GM21360 (cell line): Measurements from ENCODE around the gene DNAAF6.
"Not testable (repeated sequence)": the region's sequence is repeated elsewhere in the genome, so short reads cannot be mapped to it uniquely, and the experiment has no call there.

ENCODE experiments used
- ATAC-seq: cut with Tn5 transposase; IDR thresholded peaks from one replicate; pipeline ENCODE4 v1.9.1; 2021; ENCODE audit warnings: mild to moderate bottlenecking, moderate library complexity; ENCODE audit not compliant: unreplicated experiment

Gene DNAAF6

GRCh38 chrX:107205770-107206696, at the start of gene DNAAF6, which contains the start of gene NUP62CL:
DNAAF6 (plus strand) TSS chrX:107206611; CDS start chrX:107212876, 6,265 bp downstream.
NUP62CL (minus strand) TSS chrX:107206433; CDS start chrX:107175146, 31,287 bp downstream.
- peak; percentile 89 for ATAC-seq

GRCh38 chrX:107157618-107158017, 48.8 kb upstream of the DNAAF6 start:
- not testable (repeated sequence) for ATAC-seq

GRCh38 chrX:107167163-107167921, 39.1 kb upstream of the DNAAF6 start:
- no peak for ATAC-seq

GRCh38 chrX:107168257-107168656, 38.2 kb upstream of the DNAAF6 start:
- no peak for ATAC-seq

- no peak for ATAC-seq
Measured at GRCh38 chrX:107168712-107169111, 37.7 kb upstream of the DNAAF6 start.

- no peak for ATAC-seq
Measured at GRCh38 chrX:107171369-107172102, 34.9 kb upstream of the DNAAF6 start.

- no peak for ATAC-seq
Measured at GRCh38 chrX:107197319-107197718, 9.1 kb upstream of the DNAAF6 start.

GRCh38 chrX:107198074-107198473, 8.3 kb upstream of the DNAAF6 start:
- ATAC-seq, result not testable (repeated sequence)

GRCh38 chrX:107199491-107199890, 6.9 kb upstream of the DNAAF6 start:
- no peak for ATAC-seq

- ATAC-seq, result no peak
Measured at GRCh38 chrX:107204068-107204605, 2.3 kb upstream of the DNAAF6 start.

GRCh38 chrX:107206697-107207065, 270 bp downstream of the DNAAF6 start:
- ATAC-seq, result no peak

- no peak for ATAC-seq
Measured at GRCh38 chrX:107207089-107207488, 678 bp downstream of the DNAAF6 start.

- no peak for ATAC-seq
Measured at GRCh38 chrX:107207943-107208342, 1.5 kb downstream of the DNAAF6 start.

GRCh38 chrX:107213477-107213876, 7.1 kb downstream of the DNAAF6 start:
- no peak for ATAC-seq

- no peak for ATAC-seq
Measured at GRCh38 chrX:107226757-107227156, 20.3 kb downstream of the DNAAF6 start.

- ATAC-seq, result no peak
Measured at GRCh38 chrX:107227780-107228485, 21.5 kb downstream of the DNAAF6 start.

GRCh38 chrX:107228486-107228819, 22.0 kb downstream of the DNAAF6 start:
- no peak for ATAC-seq

GRCh38 chrX:107272431-107272921, 66.1 kb downstream of the DNAAF6 start:
- ATAC-seq, result no peak

- ATAC-seq, result no peak
Measured at GRCh38 chrX:107273795-107274194, 67.4 kb downstream of the DNAAF6 start.

GRCh38 chrX:107288676-107289075, 82.3 kb downstream of the DNAAF6 start:
- ATAC-seq, result no peak
